Liver (tissue), 3 donors: Measurements from ENCODE around the gene TUBA8.
A peak's percentile ranks its signal among the peaks of the same experiment; 100 is the strongest.

Source experiments
- GABPA ChIP-seq, 2 donors: IDR thresholded peaks in 1 of 2; conservative IDR thresholded peaks in 1 of 2; 2 replicates each; pipeline ENCODE4 v1.6.1; 2016; ENCODE audit warnings: antibody characterized with exemption in 2 of 2, mild to moderate bottlenecking in 1 of 2, moderate library complexity in 1 of 2
- JUND ChIP-seq, 2 donors: IDR thresholded peaks; 2 replicates each; pipeline ENCODE4 v1.6.1; 2016; ENCODE audit warnings: antibody characterized with exemption in 2 of 2
- TF ChIP-seq, protein P1 (sequence below): IDR thresholded peaks from 2 replicates; pipeline ENCODE4 v1.6.1; 2016; ENCODE audit warnings: antibody characterized with exemption
- TF ChIP-seq, protein P2 (sequence below): fragments of 150-350 bp; IDR thresholded peaks from 2 replicates; pipeline ENCODE4 v1.5.1; 2017; ENCODE audit warnings: improper control_type of control experiment, low read depth, low read length; ENCODE audit not compliant: missing input control
- TF ChIP-seq, protein P3 (sequence below): IDR thresholded peaks from 2 replicates; pipeline ENCODE4 v1.6.1; 2016; ENCODE audit warnings: antibody characterized with exemption
- donor health status: healthy.
- donor health status: healthy.

DNA sequence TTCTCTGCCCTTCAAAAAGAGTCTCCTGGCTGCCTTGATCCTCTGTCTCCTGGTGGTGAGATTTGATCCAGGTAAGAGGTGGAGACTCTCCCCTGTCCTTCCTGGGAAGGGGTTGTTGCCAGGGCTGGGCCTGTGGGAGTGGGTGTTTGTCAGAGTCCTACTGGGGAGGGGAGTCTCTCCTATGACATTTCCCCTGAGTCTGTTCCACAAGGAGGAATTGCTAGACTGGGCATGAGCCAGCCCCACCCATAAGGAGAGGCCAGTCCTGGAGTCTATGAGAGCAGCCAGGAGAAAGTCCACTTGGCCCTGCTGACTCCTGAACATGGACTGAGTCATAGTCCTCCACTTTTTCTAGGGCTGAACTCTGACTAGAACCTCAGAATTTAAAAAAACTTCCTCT lies 25.4 kb upstream of the TUBA8 start:
- TF ChIP-seq, protein P1, sequence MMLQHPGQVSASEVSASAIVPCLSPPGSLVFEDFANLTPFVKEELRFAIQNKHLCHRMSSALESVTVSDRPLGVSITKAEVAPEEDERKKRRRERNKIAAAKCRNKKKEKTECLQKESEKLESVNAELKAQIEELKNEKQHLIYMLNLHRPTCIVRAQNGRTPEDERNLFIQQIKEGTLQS = no peak
- TF ChIP-seq, protein P2, sequence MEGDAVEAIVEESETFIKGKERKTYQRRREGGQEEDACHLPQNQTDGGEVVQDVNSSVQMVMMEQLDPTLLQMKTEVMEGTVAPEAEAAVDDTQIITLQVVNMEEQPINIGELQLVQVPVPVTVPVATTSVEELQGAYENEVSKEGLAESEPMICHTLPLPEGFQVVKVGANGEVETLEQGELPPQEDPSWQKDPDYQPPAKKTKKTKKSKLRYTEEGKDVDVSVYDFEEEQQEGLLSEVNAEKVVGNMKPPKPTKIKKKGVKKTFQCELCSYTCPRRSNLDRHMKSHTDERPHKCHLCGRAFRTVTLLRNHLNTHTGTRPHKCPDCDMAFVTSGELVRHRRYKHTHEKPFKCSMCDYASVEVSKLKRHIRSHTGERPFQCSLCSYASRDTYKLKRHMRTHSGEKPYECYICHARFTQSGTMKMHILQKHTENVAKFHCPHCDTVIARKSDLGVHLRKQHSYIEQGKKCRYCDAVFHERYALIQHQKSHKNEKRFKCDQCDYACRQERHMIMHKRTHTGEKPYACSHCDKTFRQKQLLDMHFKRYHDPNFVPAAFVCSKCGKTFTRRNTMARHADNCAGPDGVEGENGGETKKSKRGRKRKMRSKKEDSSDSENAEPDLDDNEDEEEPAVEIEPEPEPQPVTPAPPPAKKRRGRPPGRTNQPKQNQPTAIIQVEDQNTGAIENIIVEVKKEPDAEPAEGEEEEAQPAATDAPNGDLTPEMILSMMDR = no peak
- TF ChIP-seq, protein P3, sequence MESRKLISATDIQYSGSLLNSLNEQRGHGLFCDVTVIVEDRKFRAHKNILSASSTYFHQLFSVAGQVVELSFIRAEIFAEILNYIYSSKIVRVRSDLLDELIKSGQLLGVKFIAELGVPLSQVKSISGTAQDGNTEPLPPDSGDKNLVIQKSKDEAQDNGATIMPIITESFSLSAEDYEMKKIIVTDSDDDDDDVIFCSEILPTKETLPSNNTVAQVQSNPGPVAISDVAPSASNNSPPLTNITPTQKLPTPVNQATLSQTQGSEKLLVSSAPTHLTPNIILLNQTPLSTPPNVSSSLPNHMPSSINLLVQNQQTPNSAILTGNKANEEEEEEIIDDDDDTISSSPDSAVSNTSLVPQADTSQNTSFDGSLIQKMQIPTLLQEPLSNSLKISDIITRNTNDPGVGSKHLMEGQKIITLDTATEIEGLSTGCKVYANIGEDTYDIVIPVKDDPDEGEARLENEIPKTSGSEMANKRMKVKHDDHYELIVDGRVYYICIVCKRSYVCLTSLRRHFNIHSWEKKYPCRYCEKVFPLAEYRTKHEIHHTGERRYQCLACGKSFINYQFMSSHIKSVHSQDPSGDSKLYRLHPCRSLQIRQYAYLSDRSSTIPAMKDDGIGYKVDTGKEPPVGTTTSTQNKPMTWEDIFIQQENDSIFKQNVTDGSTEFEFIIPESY = no peak
- TF ChIP-seq GABPA (IDR thresholded peaks at IDR 0.05 in 1 of 2, conservative IDR thresholded peaks at IDR 0.05 in 1 of 2) (no peak), JUND (IDR thresholded peaks at IDR 0.05) (peak; percentile 53 to 66)
